HG03025 (cell line): ENCODE data around the gene PGF.

Source experiments
- ATAC-seq: cut with Tn5 transposase; IDR thresholded peaks from one replicate; pipeline ENCODE4 v1.9.1; 2021; ENCODE audit warnings: mild to moderate bottlenecking, moderate library complexity; ENCODE audit not compliant: unreplicated experiment, low FRiP score

PGF gene

DNA sequence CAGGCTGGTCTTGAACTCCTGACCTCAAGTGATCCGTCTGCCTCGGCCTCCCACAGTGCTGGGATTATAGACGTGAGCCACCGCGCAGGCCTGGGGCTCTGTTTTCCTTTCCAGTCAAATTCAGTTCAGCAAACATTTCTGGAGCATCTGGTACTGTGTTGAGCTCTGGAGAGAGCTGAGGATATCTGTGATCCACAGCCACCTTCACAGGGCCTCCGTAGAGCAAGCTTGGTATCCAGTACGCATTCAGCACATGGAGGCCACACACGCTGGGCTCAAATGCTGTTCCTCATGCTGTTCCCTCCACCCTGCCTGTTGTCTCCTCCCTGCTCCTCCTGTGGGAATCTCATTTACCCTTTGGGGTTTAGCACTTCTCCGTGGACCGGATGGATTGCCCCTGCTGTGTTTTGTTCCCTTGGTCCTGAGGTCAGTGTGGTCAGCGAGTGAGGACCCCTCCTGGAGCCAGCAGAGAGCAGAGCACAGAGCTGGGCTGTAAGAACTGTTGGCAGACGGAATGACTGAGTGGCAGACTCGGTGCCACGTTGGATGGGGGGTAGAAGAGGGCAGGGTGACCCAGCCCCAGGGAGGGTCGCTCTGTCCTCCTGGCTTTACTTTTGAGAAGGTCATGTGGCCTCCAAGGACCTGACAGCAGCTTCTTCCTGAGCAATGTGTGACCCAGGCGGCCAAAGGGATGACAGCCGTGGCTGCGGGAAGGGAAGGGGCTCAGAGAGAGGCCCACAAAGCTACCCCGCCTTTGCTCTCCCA lies 33.2 kb downstream of the PGF start:
- ATAC-seq = no peak

DNA sequence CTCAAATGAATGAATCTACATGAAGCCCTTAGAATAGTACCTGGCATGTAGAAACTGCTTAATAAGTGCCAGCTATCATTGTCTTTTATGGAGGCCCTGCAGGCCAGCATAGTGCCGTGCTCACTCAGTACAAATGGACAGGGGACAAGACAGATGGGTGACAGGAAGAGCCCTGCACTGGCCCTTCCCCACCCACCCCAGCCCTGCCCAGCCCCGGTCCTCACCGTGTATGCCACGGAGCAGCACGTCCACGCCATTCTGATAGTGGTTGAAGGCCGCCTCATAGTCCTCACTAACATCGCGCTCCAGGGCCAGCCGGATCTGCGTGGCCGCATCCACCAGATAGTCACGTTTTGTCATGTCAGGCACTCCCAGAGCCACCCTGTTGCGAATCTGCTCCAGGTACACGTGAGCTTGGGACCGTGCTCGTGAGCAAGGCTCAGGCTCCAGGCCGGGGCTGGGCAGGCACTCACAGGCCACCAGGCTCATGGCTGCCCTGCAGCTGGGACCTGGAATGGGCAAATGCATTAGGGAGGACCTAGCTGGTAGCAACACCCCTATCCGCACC lies 34.3 kb downstream of the PGF start:
- ATAC-seq = no peak

DNA sequence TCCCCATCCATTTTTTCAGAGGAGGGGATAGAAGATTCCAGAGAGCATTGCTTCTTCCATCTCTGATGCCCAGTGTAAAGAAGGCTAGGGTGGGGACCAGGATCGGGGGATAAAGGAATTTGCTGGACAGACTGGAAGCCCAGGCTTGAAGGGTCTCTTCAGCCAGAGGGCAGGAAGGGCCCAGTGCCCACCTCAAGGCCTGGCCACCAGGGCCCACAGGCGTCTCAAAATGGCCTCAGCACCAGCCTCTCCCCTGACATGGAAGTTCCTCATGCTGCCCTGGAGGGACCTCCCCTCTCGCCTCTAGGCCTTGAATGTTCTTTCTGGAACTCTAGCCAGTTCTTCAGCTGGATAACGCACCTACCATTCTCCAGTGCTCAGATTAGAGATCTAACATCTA lies 35.1 kb downstream of the PGF start:
- no peak for ATAC-seq

DNA sequence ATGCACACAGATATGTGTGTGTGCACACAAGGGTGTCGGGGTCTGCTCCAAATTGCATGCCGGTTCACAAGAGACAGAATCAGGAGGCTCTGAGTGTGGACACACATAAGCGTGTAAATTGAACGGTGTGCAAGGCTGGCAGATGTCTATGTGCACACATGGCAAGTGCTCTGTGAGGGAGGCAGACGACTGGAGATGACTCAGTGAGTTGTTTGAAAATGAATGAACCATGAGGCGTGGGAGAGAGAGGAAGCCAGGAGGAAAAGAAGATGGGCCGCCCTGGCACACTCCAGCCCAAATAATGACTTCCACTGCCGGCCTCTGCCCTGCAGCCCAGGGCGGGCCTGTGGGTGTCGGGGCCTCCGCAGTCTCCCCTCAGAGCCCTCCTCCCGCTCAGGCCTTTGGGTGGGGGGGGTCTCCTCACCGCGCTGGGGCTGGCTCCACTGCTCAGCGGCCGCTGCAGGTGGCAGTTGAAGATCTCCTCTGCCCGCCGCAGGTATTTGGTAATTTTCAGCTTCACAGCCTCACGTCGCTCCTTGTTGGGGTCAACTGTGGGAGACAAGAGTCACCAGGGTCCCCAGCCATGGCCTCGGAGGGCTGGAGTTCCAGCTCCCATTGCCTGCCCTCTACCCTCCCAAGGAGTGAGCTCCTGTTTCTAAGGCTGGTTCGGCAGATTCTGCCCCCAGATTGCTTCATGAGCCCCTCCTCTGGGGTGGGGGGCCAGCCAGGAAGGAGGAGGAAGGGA lies 35.8 kb downstream of the PGF start:
- ATAC-seq = no peak

DNA sequence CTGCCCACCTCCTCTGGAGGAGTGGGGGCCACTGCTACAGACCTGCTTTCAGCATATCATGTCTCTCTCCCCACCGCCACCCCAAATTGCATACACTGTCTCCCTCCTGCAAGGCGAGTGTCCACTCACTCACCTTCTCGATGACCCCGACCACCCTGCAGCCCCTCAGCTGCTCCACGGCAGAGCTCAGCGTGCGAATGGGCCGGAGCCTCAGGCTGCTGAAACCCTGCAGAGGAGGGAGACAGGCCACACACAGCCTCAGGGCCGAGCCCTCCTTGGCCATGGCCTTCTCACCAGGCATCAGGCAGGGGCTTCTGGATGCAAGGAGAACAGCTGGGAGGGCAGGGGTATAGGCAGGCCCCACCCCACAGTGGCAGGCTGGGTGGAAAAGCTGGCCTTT lies 37.0 kb downstream of the PGF start:
- ATAC-seq = no peak

DNA sequence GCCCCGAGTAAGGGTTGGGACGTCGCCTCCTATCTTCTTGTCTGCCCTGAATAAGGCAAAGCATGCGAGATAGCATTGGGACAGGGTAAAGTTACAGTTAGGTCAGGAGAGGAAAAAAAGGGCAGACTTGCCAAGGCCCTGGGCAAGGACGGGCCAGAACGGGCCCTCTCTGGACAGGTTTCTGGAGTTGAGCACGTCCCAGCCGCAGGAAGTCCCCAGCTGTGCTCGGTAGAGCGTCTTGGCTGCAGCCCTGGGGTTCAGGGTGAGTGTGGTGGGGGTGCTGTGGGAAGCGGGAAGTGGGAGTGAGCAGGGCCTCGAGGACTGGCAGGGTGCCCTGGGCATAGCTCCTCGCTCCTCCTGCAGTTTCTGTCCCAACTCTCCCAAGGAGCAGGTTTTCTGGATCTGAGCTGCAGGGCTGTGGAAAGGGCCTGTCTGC lies 37.7 kb downstream of the PGF start:
- ATAC-seq = no peak

DNA sequence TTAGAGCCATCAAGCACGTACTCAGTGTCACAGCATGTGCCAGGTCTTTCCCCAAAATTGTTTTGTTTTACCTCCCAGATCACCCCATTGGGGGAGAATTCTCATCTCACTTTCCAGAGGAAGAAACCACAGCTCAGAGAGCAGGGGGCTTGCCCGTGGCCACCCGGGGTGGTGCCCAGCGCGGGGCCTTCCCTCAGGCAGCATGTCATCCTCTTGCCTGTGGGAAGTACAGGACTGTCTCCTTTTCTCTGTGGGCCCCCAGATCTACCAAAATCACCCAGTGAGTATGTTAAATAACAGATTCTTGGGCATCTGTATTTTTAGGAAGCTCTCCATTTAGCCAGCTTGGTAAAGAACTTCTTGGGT lies 38.2 kb downstream of the PGF start:
- ATAC-seq = no peak

DNA sequence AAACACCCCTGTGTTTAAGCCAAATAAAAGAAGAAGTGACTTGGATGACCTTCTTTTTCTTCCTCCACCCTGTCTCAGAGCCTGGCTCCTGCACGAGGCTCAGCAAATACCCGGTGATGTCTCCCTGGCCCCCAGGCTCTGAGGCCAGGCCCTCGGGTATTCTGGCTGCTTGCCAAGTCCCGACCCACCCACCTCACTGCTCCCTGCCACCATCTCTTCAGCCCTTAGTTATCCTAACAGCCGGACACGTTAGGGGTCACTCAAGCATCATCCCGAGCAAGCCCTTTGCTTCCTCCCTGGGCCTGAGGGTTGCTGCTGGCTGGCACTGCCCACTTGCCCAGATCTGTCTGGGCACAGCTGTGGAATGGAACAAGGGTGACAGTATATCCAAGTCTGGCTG lies 39.6 kb downstream of the PGF start:
- no peak for ATAC-seq

DNA sequence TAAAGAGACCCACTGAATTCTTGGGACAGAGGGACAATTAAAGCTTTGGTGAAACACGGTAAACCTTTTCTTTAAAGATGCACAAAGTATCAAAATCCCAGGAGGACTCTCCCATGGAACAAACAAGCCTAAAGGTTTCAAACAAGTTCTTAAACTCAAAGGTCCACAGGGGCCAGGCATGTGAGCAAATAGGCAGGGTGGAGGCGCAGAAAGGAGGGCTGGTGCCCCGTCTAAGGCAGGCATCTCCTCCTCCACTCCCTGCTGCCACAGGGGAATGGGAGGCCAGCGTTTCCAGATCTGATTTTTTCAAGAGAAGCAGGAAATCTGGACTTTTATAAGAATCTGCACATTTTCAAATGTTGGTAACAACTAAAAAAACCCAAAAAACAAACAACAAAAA lies 40.0 kb downstream of the PGF start:
- no peak for ATAC-seq

DNA sequence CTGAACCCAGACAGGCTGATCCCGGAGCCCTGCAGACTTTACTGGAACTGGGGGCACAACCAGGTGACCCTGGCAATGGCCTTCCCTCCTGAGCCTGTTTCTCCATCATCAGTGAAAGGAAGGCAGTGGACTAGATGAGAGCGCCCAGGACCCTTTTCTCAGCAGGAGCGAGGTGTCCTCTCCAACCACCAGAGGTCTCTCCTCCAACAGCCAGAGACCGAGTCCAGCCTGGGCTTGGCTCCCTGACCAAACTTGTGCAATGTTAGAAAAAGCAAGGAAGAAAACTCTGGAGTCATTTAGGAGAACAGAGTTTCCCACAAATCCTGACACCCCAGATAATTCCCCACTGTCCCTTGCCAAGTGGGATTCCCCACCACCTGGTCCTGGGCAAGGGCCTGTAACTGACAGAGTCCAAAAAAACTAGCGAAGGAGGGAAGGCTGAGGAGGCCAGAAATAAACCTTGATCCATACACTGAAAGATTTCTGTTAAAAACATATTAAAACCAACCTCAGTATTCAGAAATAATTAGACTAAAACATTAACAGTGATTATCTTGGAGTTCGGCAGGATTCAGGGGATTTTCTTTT lies 41.3 kb downstream of the PGF start:
- no peak for ATAC-seq

DNA sequence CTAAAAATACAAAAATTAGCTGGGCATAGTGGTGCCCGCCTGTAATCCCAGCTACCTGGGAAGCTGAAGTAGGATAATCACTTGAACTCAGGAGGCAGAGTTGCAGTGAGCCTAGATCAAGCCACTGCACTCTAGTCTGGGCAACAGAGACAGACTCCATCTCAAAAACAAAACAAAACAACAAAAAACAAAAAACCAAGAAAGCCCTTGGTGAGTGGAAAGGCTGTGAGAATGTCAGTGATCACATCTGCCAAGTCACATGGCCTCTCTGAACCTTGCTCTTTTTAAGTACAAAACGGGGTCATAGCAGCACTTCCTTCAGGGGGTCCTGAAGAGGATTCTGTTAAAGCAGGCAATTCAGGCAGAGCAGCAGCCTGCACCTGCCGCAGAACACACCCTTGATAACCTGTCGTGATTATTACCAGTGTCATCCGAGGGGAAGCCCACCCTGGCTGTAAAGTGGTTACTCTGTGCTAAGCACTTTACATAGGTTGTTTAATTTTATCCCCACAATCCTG lies 41.9 kb downstream of the PGF start:
- no peak for ATAC-seq

DNA sequence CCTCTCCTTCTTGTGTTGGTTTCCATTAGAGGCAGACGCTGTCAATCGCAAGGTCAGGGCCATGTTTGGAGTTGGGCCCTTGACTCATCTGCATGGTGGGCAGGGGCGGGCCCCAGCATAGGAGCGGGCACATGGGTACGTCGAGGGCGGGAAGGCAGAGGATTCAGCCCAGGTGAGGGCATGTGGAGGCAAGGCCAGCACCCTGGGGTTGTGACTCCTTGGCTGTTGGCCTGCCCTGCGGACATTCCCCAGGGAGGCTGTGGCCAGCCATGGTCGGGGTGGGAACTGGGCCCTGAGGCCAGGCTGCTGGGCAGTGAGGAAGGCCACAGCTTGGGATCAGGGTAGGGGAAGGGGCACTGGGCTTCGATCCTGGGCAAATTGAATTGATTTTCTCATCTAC lies 42.6 kb downstream of the PGF start:
- ATAC-seq = no peak

DNA sequence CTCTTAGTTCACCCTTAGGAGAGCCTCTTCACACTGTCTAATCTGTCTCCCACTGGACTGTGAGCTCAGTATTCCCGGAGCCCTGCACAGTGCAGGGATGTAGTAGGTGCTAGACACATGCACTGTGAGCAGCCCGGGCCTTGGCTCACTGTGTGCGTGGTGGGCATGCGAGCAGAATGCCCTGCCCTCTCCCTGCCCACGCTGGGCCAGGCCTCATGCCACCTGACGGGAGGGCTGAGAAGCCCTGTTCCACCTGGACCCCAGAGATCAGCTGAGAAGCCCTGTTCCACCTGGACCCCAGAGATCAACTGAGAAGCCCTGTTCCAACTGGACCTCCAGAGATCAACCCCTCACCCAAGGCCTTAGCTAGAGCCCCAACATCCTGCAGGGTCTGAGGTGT lies 43.3 kb downstream of the PGF start:
- no peak for ATAC-seq

DNA sequence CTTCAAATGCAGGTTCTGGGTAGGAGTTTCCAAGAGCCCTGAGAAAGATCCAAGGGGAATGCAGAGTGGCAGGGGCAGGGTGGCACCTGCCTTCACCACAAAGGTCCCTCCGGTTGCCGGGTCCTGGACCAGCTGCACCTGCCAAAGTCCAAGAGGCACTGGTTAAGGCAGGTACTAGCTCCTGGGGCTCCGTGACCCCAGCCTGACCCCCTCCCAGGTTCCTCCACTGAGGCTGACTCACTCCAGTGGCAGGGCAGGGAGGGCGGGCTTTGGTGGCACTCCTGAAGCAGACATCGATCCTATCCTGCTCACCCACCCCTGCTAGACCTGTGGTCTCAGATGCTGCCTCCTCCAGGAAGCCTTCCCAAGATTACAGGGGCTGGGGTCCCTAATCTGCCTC lies 43.7 kb downstream of the PGF start:
- ATAC-seq = no peak

DNA sequence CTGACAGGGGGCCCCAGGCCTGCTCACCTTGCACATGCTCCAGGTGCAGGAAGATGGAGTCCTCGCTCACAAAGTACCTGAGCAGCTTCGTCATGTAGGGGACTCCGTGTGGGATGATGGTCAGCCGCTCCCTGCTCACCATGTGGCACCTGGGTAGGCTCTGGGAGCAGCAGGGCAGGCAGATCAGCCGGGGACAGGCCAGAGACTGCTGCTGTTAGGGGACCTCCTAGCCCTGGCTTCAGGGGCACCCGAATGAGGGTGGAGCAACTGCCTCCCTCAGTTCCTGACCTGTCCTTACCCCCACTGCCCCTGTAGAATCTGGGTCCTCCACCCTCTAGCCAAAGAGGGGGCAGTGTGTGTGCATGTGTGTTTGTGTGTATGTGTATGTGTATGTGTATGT lies 44.2 kb downstream of the PGF start:
- ATAC-seq = no peak

DNA sequence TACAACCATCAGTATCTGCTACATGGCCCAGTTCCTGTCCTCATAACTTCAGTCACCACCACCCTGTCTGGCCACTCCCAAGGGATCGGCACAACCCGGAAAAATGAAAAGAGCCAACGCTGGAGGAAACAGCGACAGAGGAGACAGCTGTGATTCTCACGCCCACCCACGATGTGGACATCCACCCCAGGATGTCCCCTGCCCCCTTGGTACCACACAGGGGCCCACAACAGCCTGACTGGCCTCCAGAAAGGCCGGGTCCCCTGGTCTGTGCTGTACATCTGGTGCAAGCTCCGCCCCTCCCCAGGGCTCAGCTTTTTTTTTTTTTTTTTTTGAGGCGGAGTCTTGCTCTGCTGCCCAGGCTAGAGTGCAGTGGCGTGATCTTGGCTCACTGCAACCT lies 44.8 kb downstream of the PGF start:
- ATAC-seq = no peak

DNA sequence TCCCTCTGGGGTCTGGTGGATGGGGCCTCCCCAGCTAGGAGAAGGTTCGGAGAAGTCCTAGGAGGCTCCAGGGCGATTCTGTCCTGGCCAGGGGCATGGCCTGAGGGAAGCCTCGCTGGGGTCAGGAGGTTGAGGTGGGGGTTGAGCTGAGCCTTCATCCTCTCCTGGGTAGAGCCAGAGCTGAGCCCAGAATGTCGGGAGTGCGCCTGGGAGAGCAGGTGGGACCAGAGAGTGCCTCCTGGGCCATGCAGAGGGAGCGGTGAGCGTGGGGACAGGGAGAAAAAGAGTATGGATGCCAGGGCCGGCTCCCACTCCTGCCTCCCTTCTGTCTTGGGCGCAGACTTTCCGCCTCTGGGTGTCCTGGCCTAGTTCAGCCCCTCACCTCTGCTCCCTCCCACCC lies 45.5 kb downstream of the PGF start:
- ATAC-seq = no peak

DNA sequence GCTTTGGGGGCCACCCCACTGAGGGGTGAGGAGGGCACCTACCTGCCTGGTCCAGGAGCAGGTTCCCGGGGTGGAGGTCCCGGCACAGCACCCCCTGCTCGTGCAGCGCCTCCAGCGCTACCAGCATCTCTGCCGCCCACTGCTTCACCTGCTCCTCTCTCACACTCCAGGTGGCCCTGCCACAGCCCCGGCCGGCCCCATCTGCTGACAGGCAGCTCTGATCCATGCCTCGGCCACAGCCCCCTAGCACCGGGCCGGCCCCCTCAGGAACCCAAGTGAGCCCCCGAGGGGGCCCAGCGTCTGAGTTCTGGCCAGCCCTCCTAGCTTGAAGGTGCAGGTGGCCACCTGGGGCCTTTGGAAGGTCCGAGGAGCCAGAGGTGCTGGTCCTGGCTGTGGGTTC lies 45.9 kb downstream of the PGF start:
- ATAC-seq = no peak

DNA sequence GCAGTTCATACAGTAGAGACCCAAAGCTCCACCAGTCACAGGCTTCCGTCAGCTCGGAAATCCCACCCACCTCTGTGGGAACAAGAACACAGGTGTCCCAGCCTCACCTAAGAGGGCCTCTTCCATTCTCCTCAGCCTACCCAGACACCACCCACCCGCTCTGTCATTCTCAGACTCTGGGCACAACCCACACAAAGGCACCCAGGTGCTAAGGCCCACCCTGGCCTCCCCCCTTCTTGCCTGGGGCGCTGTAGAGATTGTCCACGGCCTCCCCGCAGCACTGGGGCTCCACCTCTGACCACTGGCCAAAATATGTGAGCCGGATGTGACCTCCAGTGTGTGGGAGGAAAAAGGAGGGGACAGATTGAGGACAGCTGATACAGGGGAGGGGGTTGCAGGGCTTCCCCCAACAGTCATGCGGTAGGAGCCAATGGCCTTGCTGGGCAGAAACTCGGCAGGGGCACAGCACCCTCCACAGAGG lies 46.5 kb downstream of the PGF start:
- no peak for ATAC-seq

DNA sequence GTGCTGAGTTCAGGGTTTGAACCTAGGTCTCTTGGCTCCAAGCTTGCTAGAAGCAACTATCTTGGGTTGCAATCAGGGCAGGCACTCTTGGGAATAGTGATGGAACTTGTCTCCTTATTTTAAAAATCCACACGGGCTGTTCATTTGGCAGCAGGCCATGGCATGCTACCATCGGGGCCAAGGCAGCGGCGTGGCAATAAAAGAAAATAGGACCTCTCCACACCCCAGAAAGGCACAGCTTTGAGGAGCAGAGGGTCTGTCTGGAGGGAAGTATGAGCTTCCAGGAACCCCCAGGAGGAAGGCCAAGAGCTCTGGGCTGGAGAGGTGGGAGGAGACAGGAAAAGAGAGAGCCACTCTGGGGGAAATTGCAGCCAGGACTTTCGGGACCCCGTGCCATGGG lies 47.7 kb downstream of the PGF start:
- no peak for ATAC-seq

DNA sequence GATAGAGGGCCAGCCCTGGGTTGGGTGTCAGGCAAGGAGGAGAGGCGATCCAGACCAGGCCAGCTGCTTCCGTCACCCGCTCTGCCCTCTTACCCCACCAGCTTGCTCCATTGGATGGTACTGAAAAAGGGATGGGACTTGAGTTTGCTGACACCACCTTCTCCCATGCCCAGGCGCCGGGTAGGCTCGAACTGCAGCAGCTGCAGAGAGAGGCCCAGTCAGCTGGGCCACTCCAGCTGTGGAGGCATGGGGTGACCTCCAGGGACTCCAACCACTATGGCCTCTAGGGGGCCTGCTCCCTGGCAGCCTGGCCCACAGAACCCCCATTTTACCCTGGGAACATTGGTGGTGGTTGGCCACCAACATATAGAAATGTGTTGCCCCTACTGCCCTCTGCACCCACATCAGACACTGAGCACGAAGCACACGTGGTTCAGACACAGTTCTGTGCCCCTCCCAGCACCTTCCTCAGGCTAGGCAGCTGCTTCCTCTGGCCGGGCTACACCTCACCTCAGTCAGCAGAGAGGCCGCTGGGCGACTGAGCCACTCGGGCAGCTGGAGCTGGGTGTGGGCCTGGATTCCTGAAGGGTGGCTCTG lies 48.4 kb downstream of the PGF start:
- no peak for ATAC-seq
